ENCODE data around the gene WFDC12.

DNA sequence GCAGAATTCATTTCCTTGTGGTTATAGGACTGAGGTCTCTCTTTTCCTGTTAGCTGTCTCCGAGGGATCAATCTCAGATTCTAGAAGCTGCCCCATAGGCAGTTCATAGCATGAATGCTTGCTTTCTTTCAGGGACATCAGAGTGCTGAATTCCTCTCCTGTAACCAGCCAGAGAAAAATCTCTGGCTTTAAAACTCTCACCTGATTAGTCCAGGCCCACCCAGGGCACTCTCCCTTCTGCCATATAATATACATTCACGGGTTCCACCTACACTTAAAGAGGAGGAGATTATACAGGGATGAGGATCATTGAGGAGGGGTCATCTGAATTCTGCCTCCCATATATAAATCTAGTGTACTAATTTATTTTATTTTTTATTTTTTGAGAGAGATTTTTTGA is 21.2 kb downstream of the WFDC12 start:
- TF ChIP-seq POLR2AphosphoS5 (IDR thresholded peaks at IDR 0.05; ENCODE audit: low read depth, low read length) (no peak), TAF1 (IDR thresholded peaks at IDR 0.05; ENCODE audit: low read depth, low read length) (no peak), SPI1 (IDR thresholded peaks at IDR 0.05; ENCODE audit: low read depth, low read length) (no peak), POLR2A (IDR thresholded peaks at IDR 0.05; ENCODE audit: low read depth, low read length) (no peak), PAX5 (IDR thresholded peaks at IDR 0.05; ENCODE audit: insufficient read depth, low read length, severe bottlenecking) (no peak)

Data from GM12891 (cell line).